Measurements from ENCODE around the gene RBFOX2.

The RBFOX2 gene

GRCh38 chr22:35893698-35894097, 134.9 kb downstream of the RBFOX2 start:
- no peak for DNase-seq

DNA sequence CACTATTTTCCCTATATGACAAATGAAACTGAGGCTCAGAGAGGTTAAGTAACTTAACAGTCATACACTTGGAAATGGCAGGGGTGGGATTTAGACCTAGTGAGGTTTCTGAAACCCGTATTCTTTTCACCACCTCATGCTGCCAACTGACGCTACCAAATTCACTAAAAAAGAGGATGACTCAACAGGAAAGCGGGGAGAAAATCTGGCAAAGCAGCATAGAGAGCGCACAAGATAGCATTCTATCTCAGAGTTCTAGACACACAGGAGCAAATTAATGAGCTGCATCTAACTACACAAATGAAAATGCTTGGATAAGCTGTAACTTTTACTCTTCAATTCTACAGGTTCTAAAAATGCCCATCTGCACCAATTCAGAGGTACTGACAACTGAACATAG, 136.4 kb downstream of the RBFOX2 start:
- DNase-seq = no peak

DNA sequence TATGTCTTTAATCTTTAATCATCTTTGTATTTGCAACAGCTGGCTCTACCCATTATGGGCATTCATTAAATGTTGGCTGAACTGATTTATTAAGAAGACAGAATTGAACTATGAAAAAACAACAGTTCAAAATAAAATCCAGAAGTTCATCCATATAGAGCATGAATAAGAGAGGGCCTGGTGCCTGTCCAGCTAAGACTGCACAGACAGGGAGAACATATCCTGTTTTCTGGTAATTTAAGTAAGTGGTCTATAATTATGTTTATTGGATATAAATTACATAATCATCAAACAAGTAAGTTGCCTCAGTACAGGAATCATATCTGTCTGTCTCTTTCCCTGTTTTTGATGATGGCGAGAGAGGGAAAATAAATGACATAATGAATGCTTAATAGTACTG, 137.2 kb downstream of the RBFOX2 start:
- DNase-seq = no peak

- DNase-seq = no peak
These were observed 139.6 kb downstream of the RBFOX2 start for GRCh38 chr22:35889071-35889470.

DNA sequence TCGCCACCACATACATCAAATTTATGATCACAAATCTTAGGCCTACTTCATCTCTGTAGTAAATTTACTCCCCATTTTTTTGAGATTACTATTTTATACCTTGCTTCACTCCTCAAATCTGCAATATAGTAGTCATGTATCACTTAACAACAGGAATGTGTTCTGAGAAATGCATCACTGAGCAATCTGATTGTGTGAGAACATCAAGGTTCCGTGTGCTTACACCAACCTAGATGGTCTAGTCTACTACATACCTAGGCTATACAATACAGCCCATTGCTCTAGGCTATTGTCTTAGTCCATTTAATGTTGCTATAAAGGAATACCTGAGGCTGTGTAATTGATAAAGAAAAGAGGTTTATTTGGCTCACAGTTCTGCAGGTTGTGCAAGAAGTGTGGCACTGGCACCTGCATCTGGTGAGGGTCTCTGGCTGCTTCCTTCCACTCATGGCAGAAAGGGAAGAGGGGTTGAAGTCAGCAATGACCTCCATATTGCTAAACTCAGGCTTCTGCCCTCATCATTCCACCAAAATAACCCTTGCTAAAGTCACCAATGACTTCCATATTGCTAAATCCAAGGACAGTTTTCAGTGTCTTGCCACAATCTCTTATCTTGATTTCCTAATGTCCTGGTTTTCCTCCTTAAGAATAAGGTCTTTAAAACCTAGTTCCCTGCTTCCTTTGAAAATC, 140.3 kb downstream of the RBFOX2 start:
- DNase-seq = no peak

DNA sequence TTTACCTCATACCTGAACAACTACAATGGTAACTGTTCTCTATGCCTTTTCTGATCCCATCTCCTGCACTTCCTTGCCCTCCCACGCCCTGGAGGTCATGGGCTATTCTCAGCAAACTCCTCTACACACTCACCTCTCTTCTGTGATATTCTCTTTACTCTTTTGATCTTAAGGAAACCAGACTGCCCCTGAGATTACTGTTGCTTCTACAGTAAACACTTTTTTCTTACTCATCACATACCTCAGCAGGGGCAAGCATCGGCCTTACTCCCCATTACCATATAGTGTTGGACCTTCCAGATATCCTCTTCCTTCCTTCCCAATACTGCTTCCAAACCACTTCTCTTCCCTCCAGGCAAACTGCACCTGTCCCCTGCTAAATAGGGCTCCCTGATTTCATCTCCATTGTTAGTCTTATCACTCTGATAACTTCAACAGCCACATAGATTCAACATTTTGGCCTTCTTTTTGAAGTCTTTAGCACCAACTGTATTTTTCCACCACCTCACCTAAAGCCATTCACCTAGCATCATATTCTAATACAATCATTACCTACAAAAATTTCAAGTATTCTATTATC, 141.2 kb downstream of the RBFOX2 start:
- no peak for DNase-seq

DNA sequence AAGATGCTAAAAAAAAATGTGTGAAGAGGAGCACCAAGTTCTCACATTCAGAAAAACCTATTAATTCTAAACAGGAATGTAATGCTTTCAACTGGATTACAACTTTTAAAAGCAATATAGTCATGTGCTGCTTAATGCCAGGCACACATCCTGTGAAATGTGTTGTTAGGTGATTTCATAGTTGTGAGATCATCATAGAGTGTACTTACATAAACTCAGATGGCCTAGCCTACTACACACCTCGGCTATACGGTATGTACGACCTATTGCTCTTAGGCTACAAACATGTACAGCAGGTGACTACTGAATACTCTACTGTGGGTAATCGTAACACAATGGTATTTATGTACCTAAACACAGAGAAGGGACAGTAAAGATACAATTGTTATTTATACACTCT, 142.3 kb downstream of the RBFOX2 start:
- no peak for DNase-seq

DNA sequence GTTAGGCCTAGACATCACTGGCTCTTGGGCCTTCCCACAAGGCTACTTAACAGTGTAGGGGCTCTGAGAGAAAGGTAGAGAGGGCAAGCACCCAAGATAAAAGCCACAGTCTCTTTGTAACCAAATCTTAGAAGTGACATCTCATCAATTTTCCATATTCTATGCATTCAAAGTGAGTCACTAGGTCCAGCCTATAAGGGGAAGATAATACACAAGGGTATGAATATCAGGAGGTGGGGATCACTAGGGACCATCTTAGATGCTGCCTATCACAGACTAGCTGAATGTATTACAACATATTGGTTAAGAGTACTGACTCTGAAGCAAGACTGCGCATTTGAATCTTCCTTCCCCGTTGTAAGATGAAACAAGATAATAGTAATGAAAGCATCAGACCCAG, 144.1 kb downstream of the RBFOX2 start:
- DNase-seq = no peak

GRCh38 chr22:35883031-35883620, 145.5 kb downstream of the RBFOX2 start:
- no peak for DNase-seq

DNA sequence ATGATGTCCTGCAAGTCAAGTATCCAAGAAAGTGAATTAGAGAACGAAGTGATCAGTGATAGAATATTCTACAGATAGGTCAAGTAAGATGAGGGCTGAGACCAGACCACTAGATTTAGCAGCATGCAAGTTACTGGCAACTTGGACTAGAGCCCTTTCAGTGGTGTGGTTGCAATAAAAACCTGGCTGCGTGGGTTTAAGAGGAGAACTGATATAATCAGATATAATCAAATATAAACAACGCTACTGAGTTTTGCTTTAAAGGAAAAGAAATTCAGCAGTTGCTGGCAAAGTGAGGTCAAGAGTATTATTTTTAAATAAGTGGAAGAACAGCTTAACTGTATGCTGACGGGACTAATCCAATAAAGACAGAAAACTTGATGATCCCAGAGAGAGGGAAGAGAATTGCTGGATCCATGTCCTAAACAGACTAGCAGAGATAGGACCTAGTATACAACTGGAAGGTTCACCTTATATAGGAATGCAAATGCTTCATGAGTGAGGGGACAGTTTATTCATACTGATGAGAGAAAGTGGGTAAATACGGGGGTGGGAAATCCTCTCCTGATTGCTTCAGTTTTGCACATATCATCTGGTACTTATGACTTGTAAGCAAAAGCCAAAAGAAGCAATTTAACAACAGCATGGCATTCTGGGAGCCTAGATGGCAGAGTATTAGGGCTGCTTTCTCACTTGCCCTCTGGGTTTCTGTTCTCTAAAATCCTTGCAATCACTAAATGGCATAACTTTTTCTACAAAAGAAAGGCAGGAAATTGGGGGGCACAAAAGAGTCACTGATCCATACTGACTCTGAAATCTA, 146.2 kb downstream of the RBFOX2 start:
- no peak for DNase-seq

- DNase-seq = no peak
These were observed 149.3 kb downstream of the RBFOX2 start for GRCh38 chr22:35879351-35879750.

DNA sequence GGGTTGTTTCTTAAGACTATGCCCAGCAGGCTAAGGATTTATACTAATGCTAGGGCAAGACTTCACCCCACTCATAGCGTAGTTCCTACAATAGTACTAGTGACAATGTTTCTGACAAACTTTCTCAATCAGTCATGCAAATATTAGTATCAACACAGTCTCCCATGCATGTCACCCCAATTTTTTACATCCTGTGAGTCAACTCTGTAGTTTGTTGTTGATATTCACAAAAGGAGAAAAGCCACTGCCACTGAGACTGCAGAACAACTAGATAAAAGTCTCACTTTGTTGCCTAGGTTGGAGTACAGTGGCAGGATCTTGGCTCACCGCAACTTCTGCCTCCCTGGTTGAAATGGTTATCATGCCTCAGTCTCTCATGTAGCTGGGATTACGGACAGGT, 155.2 kb downstream of the RBFOX2 start:
- no peak for DNase-seq

DNA sequence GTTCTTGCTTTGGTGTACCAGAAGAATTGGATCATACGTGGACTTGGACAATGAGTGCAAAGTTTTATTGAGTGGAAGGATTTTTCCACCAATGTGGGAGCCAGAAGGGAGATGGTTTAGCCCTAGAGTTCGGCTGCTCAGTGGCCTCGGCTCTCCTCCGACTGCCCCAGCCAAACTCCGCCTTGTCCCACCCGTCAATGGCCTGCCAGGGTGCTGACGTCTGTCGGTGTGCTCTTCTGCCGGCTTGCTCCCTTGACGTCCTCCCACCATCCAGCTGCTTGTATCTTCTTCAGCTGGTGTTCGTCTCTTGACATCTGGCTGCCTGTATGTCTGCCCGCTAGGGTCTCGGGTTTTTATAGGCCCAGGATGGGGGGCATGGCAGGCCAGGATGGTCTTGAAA, 156.2 kb downstream of the RBFOX2 start:
- no peak for DNase-seq

- DNase-seq = no peak
These were observed 157.9 kb downstream of the RBFOX2 start for GRCh38 chr22:35870517-35871293.

- DNase-seq = no peak
These were observed 159.7 kb downstream of the RBFOX2 start for GRCh38 chr22:35868938-35869337.

- DNase-seq = no peak
These were observed 162.0 kb downstream of the RBFOX2 start for GRCh38 chr22:35866651-35867050.

GRCh38 chr22:35864545-35865165, 164.0 kb downstream of the RBFOX2 start:
- no peak for DNase-seq

- no peak for DNase-seq
These were observed 165.2 kb downstream of the RBFOX2 start for GRCh38 chr22:35863432-35863831.

DNA sequence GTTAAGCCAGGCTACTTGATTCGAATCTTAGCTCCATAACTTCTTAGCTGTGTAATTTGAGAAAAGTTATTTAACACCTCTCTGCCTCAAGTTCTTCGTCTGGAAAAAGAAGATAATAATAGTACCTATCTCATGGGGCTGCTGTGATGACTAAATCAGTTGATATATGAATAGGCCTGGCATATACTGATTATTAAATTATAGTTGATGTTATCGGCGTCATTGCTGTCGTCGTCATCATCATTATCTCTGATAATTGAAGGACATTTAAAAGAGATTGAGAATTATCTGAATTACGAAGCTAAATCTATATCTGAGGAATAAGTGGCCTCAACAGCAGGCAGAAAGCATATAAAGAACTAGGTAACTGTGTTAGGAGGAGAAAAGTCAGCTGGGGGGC, 165.9 kb downstream of the RBFOX2 start:
- no peak for DNase-seq

DNA sequence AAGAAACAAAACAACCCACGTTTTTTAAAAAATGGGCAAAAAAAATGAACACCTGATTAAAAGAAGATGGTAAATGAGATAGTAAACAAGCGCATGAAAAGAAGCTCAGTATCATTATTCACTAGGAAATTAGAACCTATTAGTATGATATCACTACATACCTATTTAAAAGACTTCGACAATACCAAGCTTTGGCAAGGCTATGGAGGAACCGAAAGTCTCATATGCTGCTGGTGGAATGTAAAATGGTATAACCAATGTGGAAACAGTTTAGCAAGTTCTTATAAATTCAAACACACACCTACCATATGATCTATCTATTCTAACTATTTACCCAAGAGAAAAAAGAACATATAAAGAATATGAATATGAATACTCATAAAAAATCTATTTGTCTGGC, 167.2 kb downstream of the RBFOX2 start:
- DNase-seq = no peak

DNA sequence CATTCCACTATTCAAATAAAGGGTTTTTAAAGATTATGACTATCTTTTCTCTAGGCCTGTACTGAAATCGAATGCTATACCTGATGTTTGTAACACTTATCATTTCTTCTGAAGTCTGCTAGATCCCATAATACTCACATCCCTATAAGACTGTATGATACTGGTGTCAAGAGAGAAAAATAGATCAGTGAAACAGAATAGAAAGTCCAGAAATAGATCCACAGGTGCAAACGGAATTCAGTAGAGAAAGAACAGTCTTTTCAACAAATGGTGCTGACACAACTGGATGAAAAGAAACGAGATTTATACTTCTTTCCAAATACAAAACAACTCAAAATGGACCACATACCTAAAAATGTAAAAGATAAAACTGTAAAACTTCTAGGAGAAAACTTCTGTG, 167.8 kb downstream of the RBFOX2 start:
- no peak for DNase-seq

DNA sequence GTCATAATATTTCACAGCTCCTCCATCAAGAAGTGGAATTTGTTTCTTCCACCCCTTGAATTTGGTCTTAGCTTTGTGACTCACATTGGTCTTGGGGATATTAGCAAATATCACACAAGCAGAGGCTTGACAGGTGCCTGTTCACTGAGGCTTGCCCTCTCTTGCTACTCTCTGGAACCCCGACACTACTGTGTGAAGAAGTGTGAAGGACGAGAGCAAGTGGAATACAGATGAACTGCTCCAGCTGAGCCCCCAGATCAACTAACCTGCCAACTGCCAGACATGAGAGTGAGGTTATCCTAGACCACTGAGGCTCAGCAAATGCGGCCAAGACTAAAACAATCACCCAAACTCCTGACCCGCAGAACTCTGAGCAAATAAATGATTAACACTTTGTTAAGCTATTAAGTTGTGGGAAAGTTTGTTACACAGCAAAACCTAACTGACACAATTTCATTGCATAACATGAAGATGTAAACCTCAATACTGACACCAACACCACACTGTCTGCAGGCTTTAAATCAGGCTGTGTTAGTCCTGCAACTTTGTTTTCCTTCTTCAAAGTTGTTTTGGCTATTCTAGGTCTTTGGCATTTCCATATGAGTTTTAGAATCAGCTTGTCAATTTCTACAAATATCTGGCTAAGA, 168.4 kb downstream of the RBFOX2 start:
- DNase-seq = no peak
